GM12891 (cell line): ENCODE data around the gene MS4A8.

Experiments
- DNase-seq: peaks from one replicate; pipeline ENCODE4 v3.0.0; 2011; ENCODE audit warnings: low spot score; ENCODE audit not compliant: insufficient read length
- FAIRE-seq: peaks from 2 replicates; lab custom pipeline; 2011; peaks lifted over from hg19 to GRCh38; lab: Jason Lieb, UNC
- PAX5 ChIP-seq: IDR thresholded peaks from 2 replicates; pipeline ENCODE4 v1.6.1; 2011; ENCODE audit warnings: low read length, moderate library complexity, mild to moderate bottlenecking; ENCODE audit not compliant: insufficient read depth, severe bottlenecking
- POLR2A ChIP-seq: IDR thresholded peaks from 2 replicates; pipeline ENCODE4 v1.6.1; 2011; ENCODE audit warnings: low read depth, low read length, control low read depth
- POLR2AphosphoS5 ChIP-seq: IDR thresholded peaks from 2 replicates; pipeline ENCODE4 v1.6.1; 2011; ENCODE audit warnings: low read depth, low read length, control low read depth
- POU2F2 ChIP-seq: IDR thresholded peaks from 2 replicates; pipeline ENCODE4 v1.6.1; 2011; ENCODE audit warnings: low read depth, mild to moderate bottlenecking, control low read depth, low read length, moderate library complexity
- SPI1 ChIP-seq: IDR thresholded peaks from 2 replicates; pipeline ENCODE4 v1.6.1; 2011; ENCODE audit warnings: low read depth, low read length, control low read depth
- TAF1 ChIP-seq: IDR thresholded peaks from 2 replicates; pipeline ENCODE4 v1.6.1; 2011; ENCODE audit warnings: low read depth, low read length, control low read depth

Gene MS4A8

DNA sequence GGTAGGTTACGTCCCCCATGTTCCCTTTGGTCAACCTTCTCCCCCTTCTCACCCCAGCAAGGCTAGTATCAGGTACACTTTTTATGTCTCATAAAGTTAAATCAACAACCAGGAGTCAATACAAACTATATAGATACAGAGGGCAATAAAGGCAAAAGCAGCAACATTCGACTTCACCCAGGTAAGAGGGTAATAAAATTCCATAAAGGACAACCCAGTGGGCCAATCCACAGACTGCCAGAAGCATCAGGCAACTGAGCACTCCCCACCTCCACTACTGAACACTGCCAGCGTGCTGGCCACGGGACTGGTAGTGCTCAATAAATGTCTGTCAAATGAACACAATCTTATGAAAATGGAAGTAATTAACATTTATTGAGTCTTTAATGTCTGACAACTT is 20.0 kb downstream of the MS4A8 start:
- no peak for DNase-seq
- TF ChIP-seq POU2F2 (no peak), PAX5 (no peak), POLR2AphosphoS5 (no peak), TAF1 (no peak), POLR2A (no peak), SPI1 (no peak)
- no peak for FAIRE-seq

DNA sequence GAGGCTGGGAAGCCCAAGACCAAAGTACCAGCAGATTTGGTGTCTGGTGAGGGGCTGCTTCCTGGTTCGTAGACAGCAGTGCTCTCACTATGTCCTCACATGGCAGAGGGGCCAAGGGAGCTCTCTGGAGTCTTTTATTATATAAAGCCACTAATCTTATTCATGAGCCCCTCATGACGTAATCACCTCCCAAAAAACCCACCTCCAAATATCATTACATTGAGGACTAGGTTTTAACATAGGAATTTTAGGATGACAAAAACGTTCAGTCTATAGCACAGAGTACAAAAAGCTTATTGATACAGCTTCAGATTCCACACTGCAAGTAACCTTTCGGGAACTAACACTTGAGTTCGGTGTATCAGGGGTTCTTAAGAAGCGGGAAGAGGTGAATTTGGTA is 21.0 kb downstream of the MS4A8 start:
- FAIRE-seq, result no peak
- TF ChIP-seq POLR2A (no peak), TAF1 (no peak), PAX5 (no peak), SPI1 (no peak), POLR2AphosphoS5 (no peak), POU2F2 (no peak)
- no peak for DNase-seq

DNA sequence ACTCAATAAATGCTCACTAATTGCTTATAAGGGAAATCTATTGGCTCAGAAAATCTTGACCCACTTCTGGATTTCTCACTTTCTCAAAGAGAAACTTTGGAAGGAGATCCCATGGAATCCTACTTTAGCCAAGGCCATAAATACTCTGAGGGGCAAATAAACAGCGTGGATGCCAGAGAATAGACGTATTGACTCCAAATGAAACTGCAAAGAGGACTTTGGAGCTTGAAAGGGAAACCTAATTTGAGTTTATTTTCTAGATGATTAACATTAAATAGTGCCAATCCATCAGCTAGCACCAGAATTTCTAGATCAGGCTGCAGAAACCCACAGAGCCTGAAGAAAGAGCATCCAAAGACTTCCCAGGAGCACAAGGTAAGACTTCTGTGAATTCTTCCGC is 25.0 kb downstream of the MS4A8 start, which contains the start of gene MS4A18:
TSS of gene MS4A18 (plus strand) at position 301 of the 400 bp plus-strand sequence.
- DNase-seq (no peak), FAIRE-seq (no peak)
- TF ChIP-seq TAF1, result no peak
- TF ChIP-seq SPI1, result no peak
- TF ChIP-seq POU2F2, result no peak
- TF ChIP-seq POLR2A, result no peak
- TF ChIP-seq PAX5, result no peak
- no peak for TF ChIP-seq POLR2AphosphoS5

GRCh38 chr11:60725592-60725991 is 26.2 kb downstream of the MS4A8 start:
- FAIRE-seq, result no peak
- TF ChIP-seq SPI1, result no peak
- TF ChIP-seq PAX5, result no peak
- no peak for DNase-seq

DNA sequence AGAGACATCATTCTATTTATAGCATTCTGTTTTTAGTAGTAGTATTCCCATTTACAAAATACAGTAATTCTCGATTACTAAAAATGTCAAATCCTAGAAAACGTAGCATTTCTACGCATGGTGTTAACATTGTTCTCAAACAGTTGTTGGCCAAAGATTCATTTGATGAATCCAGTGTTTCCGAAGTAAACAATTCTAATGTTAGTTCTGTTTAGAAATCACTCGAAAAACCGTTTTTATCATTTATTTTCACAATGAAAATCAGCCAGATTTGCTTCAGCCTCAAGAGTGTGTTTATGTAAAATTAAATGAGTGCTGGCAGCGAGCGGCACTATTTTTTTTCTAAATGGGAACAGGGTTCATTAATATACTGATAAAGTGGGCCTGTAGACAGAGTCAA is 32.2 kb downstream of the MS4A8 start:
- no peak for FAIRE-seq
- DNase-seq, result no peak
- no peak for TF ChIP-seq POLR2AphosphoS5
- TF ChIP-seq TAF1, result no peak
- no peak for TF ChIP-seq POU2F2
- no peak for TF ChIP-seq SPI1

- DNase-seq (no peak), FAIRE-seq (no peak)
- no peak for TF ChIP-seq POU2F2
- TF ChIP-seq SPI1, result no peak
- TF ChIP-seq POLR2AphosphoS5, result no peak
- no peak for TF ChIP-seq POLR2A
Measured at GRCh38 chr11:60734279-60734678, 34.9 kb downstream of the MS4A8 start.

DNA sequence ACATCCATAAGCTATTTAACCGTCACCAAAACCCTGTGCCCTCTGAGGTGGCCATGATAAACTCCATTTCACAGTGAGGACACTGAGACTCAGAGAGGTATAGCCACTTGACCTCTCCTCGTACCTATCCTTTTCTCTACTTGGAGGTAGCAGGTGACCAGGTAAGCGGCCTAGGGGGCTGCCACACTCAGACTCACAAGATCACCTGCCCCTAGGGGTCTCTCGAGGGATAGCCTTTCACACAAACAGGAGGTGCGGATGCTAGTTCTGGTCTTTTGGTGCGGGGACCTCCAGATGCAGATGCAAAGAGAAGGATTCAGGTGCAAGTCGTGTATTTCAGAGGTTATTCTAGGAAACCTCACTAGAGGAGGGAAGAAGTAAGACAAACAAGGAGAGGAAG is 39.7 kb downstream of the MS4A8 start:
- FAIRE-seq (no peak), DNase-seq (no peak)

GRCh38 chr11:60740573-60740972 is 41.2 kb downstream of the MS4A8 start:
- TF ChIP-seq POLR2A (no peak), POLR2AphosphoS5 (no peak), SPI1 (no peak), POU2F2 (no peak), TAF1 (no peak), PAX5 (no peak)
- DNase-seq (no peak), FAIRE-seq (no peak)

More for the DNA sequence above, 39.7 kb downstream of the MS4A8 start:
- no peak for TF ChIP-seq PAX5
- no peak for TF ChIP-seq POLR2A
- no peak for TF ChIP-seq SPI1
- TF ChIP-seq POU2F2, result no peak
- TF ChIP-seq POLR2AphosphoS5, result no peak
- no peak for TF ChIP-seq TAF1

- FAIRE-seq, result no peak
- DNase-seq, result no peak
- TF ChIP-seq POU2F2, result no peak
- TF ChIP-seq POLR2A, result no peak
- no peak for TF ChIP-seq PAX5
- TF ChIP-seq POLR2AphosphoS5, result no peak
- no peak for TF ChIP-seq SPI1
- no peak for TF ChIP-seq TAF1
Measured at GRCh38 chr11:60741421-60741820, 42.0 kb downstream of the MS4A8 start.

- no peak for TF ChIP-seq SPI1
- TF ChIP-seq POLR2A, result no peak
- no peak for TF ChIP-seq PAX5
- TF ChIP-seq POLR2AphosphoS5, result no peak
- TF ChIP-seq POU2F2, result no peak
- no peak for TF ChIP-seq TAF1
- no peak for FAIRE-seq
- DNase-seq, result no peak
Measured at GRCh38 chr11:60743058-60743457, 43.6 kb downstream of the MS4A8 start.

DNA sequence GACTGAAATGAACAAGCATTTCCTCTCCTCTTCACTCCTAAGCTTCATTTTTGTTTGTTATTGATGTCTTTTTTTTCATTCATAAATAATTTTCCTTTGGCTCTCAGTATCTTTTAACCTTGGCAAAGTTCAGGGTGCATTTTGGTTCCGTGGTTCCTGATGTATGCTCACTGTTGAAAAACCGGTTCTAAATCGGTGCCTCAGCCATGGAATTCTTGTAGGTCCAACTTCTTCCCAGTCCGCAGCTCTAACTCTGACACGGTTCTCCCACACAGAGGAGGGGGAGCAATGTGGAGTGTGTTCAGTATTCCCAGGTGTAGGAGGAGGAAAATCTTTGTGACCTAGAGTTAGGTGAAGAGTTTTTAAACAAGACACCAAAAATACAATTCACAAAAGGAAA is 44.7 kb downstream of the MS4A8 start:
- no peak for TF ChIP-seq SPI1
- DNase-seq, result no peak
- FAIRE-seq, result no peak
